Hepatocyte (in vitro differentiated cells): ENCODE measurements around the gene GTSE1. TPM values are rescaled to one million over a fixed set of nuclear protein-coding genes. Genes with fewer than 3 reads are reported as not detected.

Source experiments
- DNase-seq: peaks from one replicate; pipeline ENCODE4 v3.0.0-alpha.2; 2016; ENCODE audit warnings: low spot score
- H2AFZ ChIP-seq: fragments of 200-600 bp; sonication (generic); 2 replicates; pipeline ENCODE4 v1.6.0; 2016; ENCODE audit warnings: antibody characterized with exemption, mild to moderate bottlenecking
- H3K27ac ChIP-seq: fragments of 200-600 bp; sonication (generic); 2 replicates; pipeline ENCODE4 v1.5.1; 2016; ENCODE audit warnings: mild to moderate bottlenecking
- H3K27me3 ChIP-seq: fragments of 200-600 bp; sonication (generic); 2 replicates; pipeline ENCODE4 v1.6.1; 2016
- H3K36me3 ChIP-seq: fragments of 200-600 bp; sonication (generic); replicated peaks from 2 replicates; pipeline ENCODE4 v1.5.1; 2016; ENCODE audit warnings: low read depth; ENCODE audit not compliant: insufficient read depth
- H3K4me1 ChIP-seq: fragments of 200-600 bp; sonication (generic); 2 replicates; pipeline ENCODE4 v1.5.1; 2016; ENCODE audit warnings: mild to moderate bottlenecking, moderate library complexity; ENCODE audit not compliant: insufficient read depth
- H3K4me2 ChIP-seq: fragments of 200-600 bp; sonication (generic); 2 replicates; pipeline ENCODE4 v1.6.0; 2016
- H3K4me3 ChIP-seq: fragments of 200-600 bp; sonication (generic); 2 replicates; pipeline ENCODE4 v1.5.1; 2016; ENCODE audit warnings: mild to moderate bottlenecking
- H3K79me2 ChIP-seq: fragments of 200-600 bp; sonication (generic); 2 replicates; pipeline ENCODE4 v1.6.0; 2017; ENCODE audit warnings: mild to moderate bottlenecking
- H3K9me2 ChIP-seq: fragments of 200-600 bp; sonication (generic); replicated peaks from 2 replicates; pipeline ENCODE4 v1.6.0; 2017; ENCODE audit warnings: mild to moderate bottlenecking; ENCODE audit not compliant: insufficient read depth
- H3K9me3 ChIP-seq: fragments of 200-600 bp; sonication (generic); 2 replicates; pipeline ENCODE4 v1.5.1; 2016; ENCODE audit warnings: low read depth, mild to moderate bottlenecking
- H4K20me1 ChIP-seq: fragments of 200-600 bp; sonication (generic); 2 replicates; pipeline ENCODE4 v1.6.0; 2016; ENCODE audit warnings: mild to moderate bottlenecking; ENCODE audit not compliant: insufficient read depth, poor library complexity, severe bottlenecking
- EZH2 ChIP-seq: fragments of 200-600 bp; sonication (generic); IDR thresholded peaks from 2 replicates; pipeline ENCODE4 v1.6.1; 2016; ENCODE audit warnings: antibody characterized with exemption, mild to moderate bottlenecking, borderline replicate concordance
- EZH2phosphoT487 ChIP-seq: fragments of 200-600 bp; sonication (generic); IDR thresholded peaks from one replicate; pipeline ENCODE4 v1.6.1; 2018; ENCODE audit warnings: antibody characterized with exemption, mild to moderate bottlenecking, low read depth, moderate library complexity; ENCODE audit not compliant: unreplicated experiment, severe bottlenecking
- WGBS: methylation state at CpG from one replicate; pipeline ENCODE4 v1.1.6; 2016; ENCODE audit warnings: low lambda C conversion rate; ENCODE audit errors: missing lambda C conversion rate; 5-methylcytosine and 5-hydroxymethylcytosine counted together
- polyA plus RNA-seq: library from polyadenylated mRNA; unstranded; fragments of >200 nt; fragmentation: Nextera tagmentation; extraction: Ambion mirVana; gene quantifications from 2 replicates; pipeline ENCODE4 v1.2.1, GENCODE V29; 2016
- total RNA-seq: library from RNA; depleted of rRNA; stranded (reverse); fragments of >200 nt; gene quantifications from 2 replicates; pipeline ENCODE4 v1.2.3, GENCODE V29; 2014
- TF ChIP-seq, protein P1 (sequence below): fragments of 200-600 bp; sonication (generic); IDR thresholded peaks from 2 replicates; pipeline ENCODE4 v1.5.1; 2016; ENCODE audit warnings: antibody characterized with exemption, mild to moderate bottlenecking; ENCODE audit not compliant: poor library complexity

GTSE1 gene
- total and polyA plus RNA-seq, 2 experiments from 2014 or later = 4.1 to 4.4 TPM

DNA sequence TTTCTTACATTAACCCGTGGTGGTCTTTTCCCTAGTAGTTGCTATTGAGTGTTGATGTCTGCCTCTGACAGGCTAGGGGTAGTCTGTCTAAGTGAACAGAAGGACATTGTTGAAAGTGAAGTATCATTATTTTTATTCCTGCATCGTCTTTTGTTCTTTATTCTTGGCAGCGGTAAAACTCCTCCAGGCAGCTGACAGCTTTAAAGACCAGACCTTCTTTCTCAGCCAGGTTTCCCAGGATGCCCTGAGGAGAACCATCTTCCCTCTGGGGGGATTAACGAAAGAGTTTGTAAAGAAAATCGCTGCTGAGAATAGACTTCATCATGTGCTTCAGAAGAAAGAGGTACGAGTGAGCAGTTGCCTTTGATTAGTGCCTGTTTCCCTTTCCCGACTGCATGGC lies 53.5 kb downstream of the GTSE1 start:
- Histone ChIP-seq H3K9me2 (no peaks in the 10 kb centered on the region), H2AFZ (no peak overlapping the region), H4K20me1 (peaks cover 5% of the 10 kb centered on the region), H3K27ac (no peak overlapping the region), H3K4me3 (no peak overlapping the region), H3K27me3 (no peaks in the 10 kb centered on the region), H3K4me2 (no peak overlapping the region), H3K36me3 (no peaks in the 10 kb centered on the region), H3K4me1 (no peaks in the 10 kb centered on the region), H3K9me3 (no peaks in the 10 kb centered on the region), H3K79me2 (no peaks in the 10 kb centered on the region)
- 95% methylated on average over 7 of the region's 7 CpGs for WGBS
- DNase-seq = no peak
- TF ChIP-seq, protein P1, sequence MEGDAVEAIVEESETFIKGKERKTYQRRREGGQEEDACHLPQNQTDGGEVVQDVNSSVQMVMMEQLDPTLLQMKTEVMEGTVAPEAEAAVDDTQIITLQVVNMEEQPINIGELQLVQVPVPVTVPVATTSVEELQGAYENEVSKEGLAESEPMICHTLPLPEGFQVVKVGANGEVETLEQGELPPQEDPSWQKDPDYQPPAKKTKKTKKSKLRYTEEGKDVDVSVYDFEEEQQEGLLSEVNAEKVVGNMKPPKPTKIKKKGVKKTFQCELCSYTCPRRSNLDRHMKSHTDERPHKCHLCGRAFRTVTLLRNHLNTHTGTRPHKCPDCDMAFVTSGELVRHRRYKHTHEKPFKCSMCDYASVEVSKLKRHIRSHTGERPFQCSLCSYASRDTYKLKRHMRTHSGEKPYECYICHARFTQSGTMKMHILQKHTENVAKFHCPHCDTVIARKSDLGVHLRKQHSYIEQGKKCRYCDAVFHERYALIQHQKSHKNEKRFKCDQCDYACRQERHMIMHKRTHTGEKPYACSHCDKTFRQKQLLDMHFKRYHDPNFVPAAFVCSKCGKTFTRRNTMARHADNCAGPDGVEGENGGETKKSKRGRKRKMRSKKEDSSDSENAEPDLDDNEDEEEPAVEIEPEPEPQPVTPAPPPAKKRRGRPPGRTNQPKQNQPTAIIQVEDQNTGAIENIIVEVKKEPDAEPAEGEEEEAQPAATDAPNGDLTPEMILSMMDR = no peak
- TF ChIP-seq EZH2phosphoT487 = no peak
- TF ChIP-seq EZH2 = no peak

DNA sequence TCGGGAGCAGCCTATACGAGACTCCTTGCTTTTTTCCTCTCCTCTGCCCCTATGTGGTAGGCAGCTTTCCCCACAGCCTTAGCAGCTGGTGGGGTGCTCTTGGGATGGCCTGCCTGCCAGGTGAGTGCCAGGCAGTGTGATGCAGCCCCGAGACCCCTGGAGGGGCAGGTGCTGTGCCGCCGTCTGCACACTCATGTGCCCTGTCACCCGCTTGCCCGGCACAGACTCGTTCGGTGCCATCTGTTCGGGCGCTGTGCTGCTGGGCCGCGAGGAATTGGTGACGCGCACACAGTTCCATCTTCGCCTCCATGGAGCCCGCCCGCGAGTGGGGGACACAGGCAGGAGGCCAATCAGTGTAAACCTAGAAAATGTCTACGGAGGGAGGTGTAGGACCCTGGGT lies 54.0 kb downstream of the GTSE1 start:
- no peaks in the 10 kb centered on the region for H3K9me2 ChIP-seq
- H3K4me1 ChIP-seq = no peaks in the 10 kb centered on the region
- H3K36me3 ChIP-seq = no peaks in the 10 kb centered on the region
- no peak overlapping the region for H3K4me2 ChIP-seq
- 95% methylated on average over 20 of the region's 20 CpGs for WGBS
- TF ChIP-seq EZH2phosphoT487 = no peak
- no peak for TF ChIP-seq EZH2
- TF ChIP-seq, protein P1 = no peak
- H3K4me3 ChIP-seq = no peak overlapping the region
- no peak overlapping the region for H3K27ac ChIP-seq
- DNase-seq = no peak
- H3K79me2 ChIP-seq = no peaks in the 10 kb centered on the region
- H3K9me3 ChIP-seq = no peaks in the 10 kb centered on the region
- no peaks in the 10 kb centered on the region for H3K27me3 ChIP-seq
- H4K20me1 ChIP-seq = peaks cover 9% of the 10 kb centered on the region
- no peak overlapping the region for H2AFZ ChIP-seq

DNA sequence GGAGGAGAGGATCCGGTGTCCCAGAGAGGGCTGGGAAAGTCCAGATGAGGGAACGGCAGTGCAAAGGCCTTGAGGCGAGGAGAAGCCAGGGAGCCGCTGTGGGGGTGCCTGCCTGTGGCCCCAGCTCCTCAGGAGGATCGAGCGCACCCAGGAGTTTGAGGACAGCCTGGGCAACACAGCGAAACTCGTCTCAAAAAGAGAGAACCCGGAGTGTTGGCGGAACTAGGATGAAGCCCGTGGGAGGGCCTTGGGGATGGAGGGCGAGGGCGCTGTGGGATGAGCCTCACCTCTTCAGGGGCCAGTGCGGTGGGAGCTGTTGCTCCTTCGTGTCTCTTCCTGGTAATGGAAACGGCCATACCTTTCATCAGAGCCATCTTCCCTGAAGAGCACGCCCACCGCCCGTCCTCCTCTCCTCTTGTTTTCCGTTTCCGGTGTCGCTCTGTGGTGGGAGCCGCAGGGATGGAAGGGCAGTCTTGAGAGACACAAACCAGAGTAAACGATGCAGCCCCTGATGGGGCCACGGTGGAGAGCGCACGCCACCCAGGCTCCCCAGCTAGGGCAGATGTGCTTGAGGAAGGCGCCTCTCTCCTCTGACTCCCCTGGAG lies 54.6 kb downstream of the GTSE1 start:
- Histone ChIP-seq H4K20me1 (peaks cover 9% of the 10 kb centered on the region), H3K9me3 (no peaks in the 10 kb centered on the region), H3K27ac (no peak overlapping the region), H3K9me2 (no peaks in the 10 kb centered on the region), H3K36me3 (no peaks in the 10 kb centered on the region), H3K27me3 (no peaks in the 10 kb centered on the region), H3K4me1 (no peaks in the 10 kb centered on the region), H3K4me3 (no peak overlapping the region), H3K4me2 (no peak overlapping the region), H2AFZ (no peak overlapping the region), H3K79me2 (no peaks in the 10 kb centered on the region)
- TF ChIP-seq EZH2 (no peak), EZH2phosphoT487 (no peak)
- TF ChIP-seq, protein P1 = no peak
- no peak for DNase-seq
- WGBS = 94% methylated on average over 28 of the region's 28 CpGs
